Pancreas (tissue), 10 donors: ENCODE results near the gene CCDC170. TPM values are rescaled to one million over a fixed set of nuclear protein-coding genes. Genes with fewer than 3 reads are reported as not detected.
"Not testable (repeated sequence)": the region's sequence is repeated elsewhere in the genome, so short reads cannot be mapped to it uniquely, and the experiment has no call there.

ENCODE experiments used
- ATAC-seq, 4 donors: fragments of 200-7000 bp; cut with Tn5 transposase; one replicate each; pipeline versions ENCODE4 v1.8.0 to v1.9.1; 2020; ENCODE audit warnings: mild to moderate bottlenecking in 4 of 4, moderate library complexity in 4 of 4
- DNase-seq, 6 donors: peaks; one replicate each; pipeline ENCODE4 v3.0.0-alpha.2; 2020
- FAIRE-seq: peaks from 2 replicates; lab custom pipeline; 2012; peaks lifted over from hg19 to GRCh38; lab: Jason Lieb, UNC
- H3K27ac ChIP-seq, 4 donors: fragments of 200-600 bp; sonication (generic); 1 replicate in 3 of 4; 2 replicates in 1 of 4; pipeline versions ENCODE4 v1.5.0 to v1.8.0; 2020
- H3K27me3 ChIP-seq, 4 donors: fragments of 200-600 bp; one replicate each; pipeline ENCODE4 v1.8.0; 2021
- H3K36me3 ChIP-seq, 3 donors: fragments of 200-600 bp; sonication (generic) in 1 of 3; one replicate each; pipeline versions ENCODE4 v1.5.0 to v1.8.0; 2020 to 2021
- H3K4me1 ChIP-seq, 3 donors: fragments of 200-600 bp; one replicate each; pipeline ENCODE4 v1.8.0; 2021
- H3K4me3 ChIP-seq, 4 donors: fragments of 200-600 bp; sonication (generic) in 2 of 4; one replicate each; pipeline versions ENCODE4 v1.5.0 to v1.8.0; 2020 to 2021
- H3K9me3 ChIP-seq, 4 donors: fragments of 200-600 bp; one replicate each; pipeline ENCODE4 v1.8.0; 2021
- CTCF ChIP-seq, 4 donors: fragments of 200-600 bp; sonication (generic) in 3 of 4; IDR thresholded peaks; one replicate each; pipeline versions ENCODE4 v1.5.0 to v1.8.0; 2021; ENCODE audit warnings: antibody characterized with exemption in 4 of 4
- WGBS, 2 donors: extraction: QIAGEN DNeasy Blood & Tissue Kit; methylation state at CpG; one replicate each; pipeline ENCODE4 v1.1.7; 2013; 5-methylcytosine and 5-hydroxymethylcytosine counted together
- intact Hi-C, 3 donors: fragments of 100-400 bp; cut with DNase I; formaldehyde crosslinking; loops; one replicate each; pipeline versions ENCODE4 v1.11.1 to v1.14.2; 2022
- polyA plus RNA-seq, 2 donors: library from polyadenylated mRNA; stranded (reverse); fragments of 200-250 nt; gene quantifications; one replicate each; pipeline ENCODE4 v1.2.3, GENCODE V29; 2013
- total RNA-seq, 6 donors: library from RNA; stranded (reverse); fragmentation: NEBNext Ultra II Directional in 4 of 6; extraction: Animal tissue kit (Norgen Biotek cat#: 25700) in 4 of 6; gene quantifications; one replicate each; pipeline versions ENCODE4 v1.2.1 to v1.2.4, GENCODE V29; 2021 to 2023
- donor health status: healthy with polysubstance abuse.
- donor health status: DM: no; HTN: no; CAD: no; lungs with moderate emphysema.
- donor health status: DM: no; HTN: no; CAD: no.
- donor health status: control.
- donor health status: control.
- donor health status: Bipolar disorder and iron deficiency.
- donor health status: DM: yes; HTN: yes; CAD: no.
- donor health status: DM: no; HTN: no; CAD: no.
- donor health status: DM: no; HTN: no; CAD: no.
- donor health status: DM: yes; HTN: yes; CAD: no.

CCDC170 gene
- total RNA-seq (under 1 TPM in 5 of 6 donors, not detected in 1; 0.03 to 0.81 (median 0.40) TPM), polyA plus RNA-seq (under 1 TPM; 0.08 to 0.56 TPM)

GRCh38 chr6:151493804-151494234, at the start of gene CCDC170:
CCDC170 (plus strand) TSS chr6:151494017; CDS start chr6:151494129, 112 bp downstream.
- FAIRE-seq (no peak), DNase-seq (peak in 5 of 6 donors; percentile 12 to 75 (median 30)), ATAC-seq (peak; percentile 46 to 84 (median 77))
- Histone ChIP-seq H3K9me3 (no peaks in the 10 kb centered on the region), H3K36me3 (no peaks in the 10 kb centered on the region), H3K4me1 (no peaks in the 10 kb centered on the region), H3K27me3 (peaks cover 0 to 4% (median 0%) of the 10 kb centered on the region in 4 donors), H3K27ac (peak within 1 kb of the TSS in 3 of 4 donors; percentile 38 to 68 (median 59)), H3K4me3 (peak within 1 kb of the TSS; percentile 39 to 66 (median 47))
- 1% methylated on average over 47 to 58 of the region's 58 CpGs for WGBS, 2 donors
- intact Hi-C loops = no loop called here
- TF ChIP-seq CTCF (IDR thresholded peaks at IDR 0.05) = no peak

GRCh38 chr6:151445482-151445881, 48.3 kb upstream of the CCDC170 start:
- no peaks in the 10 kb centered on the region for H3K27me3 ChIP-seq
- no peak for DNase-seq
- FAIRE-seq = no peak
- no peaks in the 10 kb centered on the region for H3K9me3 ChIP-seq
- WGBS, 2 donors = 21 to 26% methylated on average over 5 of the region's 5 CpGs
- intact Hi-C loops = no loop called here
- peaks cover 0 to 24% (median 0%) of the 10 kb centered on the region in 3 donors for H3K4me1 ChIP-seq
- no peaks in the 10 kb centered on the region for H3K36me3 ChIP-seq
- H3K27ac ChIP-seq = peak overlapping the region in 2 of 4 donors; percentile 14 to 23
- no peak for TF ChIP-seq CTCF (IDR thresholded peaks at IDR 0.05)
- no peak overlapping the region for H3K4me3 ChIP-seq
- ATAC-seq = peak in 1 of 4 donors; percentile 28

- Histone ChIP-seq H3K9me3 (no peaks in the 10 kb centered on the region), H3K27ac (no peak overlapping the region), H3K36me3 (no peaks in the 10 kb centered on the region), H3K4me3 (no peak overlapping the region), H3K27me3 (no peaks in the 10 kb centered on the region), H3K4me1 (peaks cover 0 to 16% (median 5%) of the 10 kb centered on the region in 3 donors)
- FAIRE-seq (no peak), ATAC-seq (no peak), DNase-seq (no peak)
- 86 to 91% methylated on average over 4 of the region's 4 CpGs for WGBS, 2 donors
- intact Hi-C loops = no loop called here
- no peak for TF ChIP-seq CTCF (IDR thresholded peaks at IDR 0.05)
These were observed 46.6 kb upstream of the CCDC170 start for GRCh38 chr6:151447237-151447636.

GRCh38 chr6:151448623-151449022, 45.2 kb upstream of the CCDC170 start:
- intact Hi-C loops = no loop called here
- whole genome bisulfite sequencing, 2 donors = 95 to 96% methylated on average over 12 of the region's 12 CpGs
- DNase-seq (no peak), ATAC-seq (no peak), FAIRE-seq (no peak)
- Histone ChIP-seq H3K27ac (no peak overlapping the region), H3K4me3 (no peak overlapping the region), H3K27me3 (no peaks in the 10 kb centered on the region), H3K4me1 (peaks cover 2 to 23% (median 6%) of the 10 kb centered on the region in 3 donors), H3K9me3 (no peaks in the 10 kb centered on the region), H3K36me3 (no peaks in the 10 kb centered on the region)
- no peak for TF ChIP-seq CTCF (IDR thresholded peaks at IDR 0.05)

- FAIRE-seq, DNase-seq, H3K9me3 ChIP-seq, H3K27ac ChIP-seq, intact Hi-C loops, ATAC-seq, H3K27me3 ChIP-seq, H3K36me3 ChIP-seq: not testable (repeated sequence)
- WGBS, 2 donors = 34 to 64% methylated on average over 6 of the region's 6 CpGs
- peak overlapping the region in 1 of 4 donors; percentile 76 for H3K4me3 ChIP-seq
- H3K4me1 ChIP-seq = peaks cover 6 to 28% (median 15%) of the 10 kb centered on the region in 3 donors
These were observed 42.9 kb upstream of the CCDC170 start for GRCh38 chr6:151450928-151451327.
